ENCODE measurements around the gene CD4.

The CD4 gene

DNA sequence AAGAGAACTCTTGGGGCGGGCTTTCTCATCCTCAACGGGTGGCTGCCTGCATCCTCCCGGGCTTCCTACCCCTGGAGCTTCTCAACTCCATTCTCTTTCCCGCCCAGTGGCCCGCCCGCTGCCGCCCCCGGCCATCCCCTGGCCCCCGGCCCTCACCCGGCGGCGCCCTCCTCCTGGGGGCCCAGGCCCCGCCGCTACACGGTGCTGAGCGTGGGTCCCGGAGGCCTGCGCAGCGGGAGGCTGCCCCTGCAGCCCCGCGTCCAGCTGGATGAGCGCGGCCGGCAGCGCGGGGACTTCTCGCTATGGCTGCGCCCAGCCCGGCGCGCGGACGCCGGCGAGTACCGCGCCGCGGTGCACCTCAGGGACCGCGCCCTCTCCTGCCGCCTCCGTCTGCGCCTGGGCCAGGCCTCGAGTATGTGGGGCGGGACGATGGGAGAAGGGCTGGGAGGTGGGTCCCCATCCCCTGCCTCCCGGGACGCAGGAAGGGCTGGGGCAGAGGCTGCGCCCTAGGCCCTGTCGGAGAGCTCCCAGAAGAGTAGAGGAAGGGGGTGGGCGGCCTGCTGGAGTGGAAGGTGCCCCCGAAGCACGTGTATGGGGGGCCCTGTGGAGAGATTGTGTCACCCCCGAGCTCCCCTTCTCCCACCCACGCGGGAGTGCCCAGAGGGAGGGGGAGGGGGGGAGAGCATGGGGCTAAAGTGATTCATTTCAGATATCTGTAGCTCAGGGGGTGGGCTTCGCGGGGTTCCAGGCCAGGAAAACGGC lies 15.6 kb upstream of the CD4 start:
- Histone ChIP-seq H3K36me3 (ENCODE audit: low read length) (no peaks in the 10 kb centered on the region), H2AFZ (ENCODE audit: low read depth, low read length, severe bottlenecking) (no peak overlapping the region), H3K27ac (ENCODE audit: low read depth, low read length) (no peak overlapping the region), H4K20me1 (ENCODE audit: low read depth, low read length) (no peaks in the 10 kb centered on the region), H3K27me3 (ENCODE audit: low read length) (no peaks in the 10 kb centered on the region), H3K4me3 (ENCODE audit: insufficient read depth, low read length, poor library complexity, severe bottlenecking) (no peak overlapping the region), H3K9me2 (replicated peaks; ENCODE audit: insufficient read depth, low read length) (no peaks in the 10 kb centered on the region), H3K9me3 (ENCODE audit: insufficient read depth, low read length) (no peaks in the 10 kb centered on the region), H3K4me2 (ENCODE audit: low read depth, low read length, poor library complexity, severe bottlenecking) (no peak overlapping the region), H3K79me2 (ENCODE audit: insufficient read depth, low read length) (no peaks in the 10 kb centered on the region), H3F3A (ENCODE audit: insufficient read depth) (no peaks in the 10 kb centered on the region), H3K9ac (ENCODE audit: low read length) (no peak overlapping the region)
- no peak for TF ChIP-seq EZH2phosphoT487 (conservative IDR thresholded peaks at IDR 0.05; ENCODE audit: low read length)
- TF ChIP-seq, protein P1, sequence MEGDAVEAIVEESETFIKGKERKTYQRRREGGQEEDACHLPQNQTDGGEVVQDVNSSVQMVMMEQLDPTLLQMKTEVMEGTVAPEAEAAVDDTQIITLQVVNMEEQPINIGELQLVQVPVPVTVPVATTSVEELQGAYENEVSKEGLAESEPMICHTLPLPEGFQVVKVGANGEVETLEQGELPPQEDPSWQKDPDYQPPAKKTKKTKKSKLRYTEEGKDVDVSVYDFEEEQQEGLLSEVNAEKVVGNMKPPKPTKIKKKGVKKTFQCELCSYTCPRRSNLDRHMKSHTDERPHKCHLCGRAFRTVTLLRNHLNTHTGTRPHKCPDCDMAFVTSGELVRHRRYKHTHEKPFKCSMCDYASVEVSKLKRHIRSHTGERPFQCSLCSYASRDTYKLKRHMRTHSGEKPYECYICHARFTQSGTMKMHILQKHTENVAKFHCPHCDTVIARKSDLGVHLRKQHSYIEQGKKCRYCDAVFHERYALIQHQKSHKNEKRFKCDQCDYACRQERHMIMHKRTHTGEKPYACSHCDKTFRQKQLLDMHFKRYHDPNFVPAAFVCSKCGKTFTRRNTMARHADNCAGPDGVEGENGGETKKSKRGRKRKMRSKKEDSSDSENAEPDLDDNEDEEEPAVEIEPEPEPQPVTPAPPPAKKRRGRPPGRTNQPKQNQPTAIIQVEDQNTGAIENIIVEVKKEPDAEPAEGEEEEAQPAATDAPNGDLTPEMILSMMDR (IDR thresholded peaks at IDR 0.05; ENCODE audit: insufficient read depth, low read length, poor library complexity, severe bottlenecking): no peak

DNA sequence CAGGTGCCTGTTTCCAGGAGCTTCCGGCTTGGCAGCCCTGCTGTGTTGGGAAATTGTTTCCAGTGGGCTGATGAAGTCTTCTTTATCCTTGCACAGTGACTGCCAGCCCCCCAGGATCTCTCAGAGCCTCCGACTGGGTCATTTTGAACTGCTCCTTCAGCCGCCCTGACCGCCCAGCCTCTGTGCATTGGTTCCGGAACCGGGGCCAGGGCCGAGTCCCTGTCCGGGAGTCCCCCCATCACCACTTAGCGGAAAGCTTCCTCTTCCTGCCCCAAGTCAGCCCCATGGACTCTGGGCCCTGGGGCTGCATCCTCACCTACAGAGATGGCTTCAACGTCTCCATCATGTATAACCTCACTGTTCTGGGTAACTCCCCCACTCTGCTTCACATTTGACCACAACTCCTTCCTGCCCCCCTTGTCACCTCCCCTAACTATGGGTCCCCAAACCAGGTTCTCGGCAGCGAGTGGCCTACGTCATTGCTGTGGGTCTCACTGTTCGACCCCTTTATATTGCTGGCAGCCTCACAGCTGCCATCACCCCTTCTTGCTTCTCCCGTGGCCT lies 14.7 kb upstream of the CD4 start:
- no peak overlapping the region for H3K9ac ChIP-seq (ENCODE audit: low read length)
- H3K79me2 ChIP-seq (ENCODE audit: insufficient read depth, low read length): no peaks in the 10 kb centered on the region
- no peaks in the 10 kb centered on the region for H3K36me3 ChIP-seq (ENCODE audit: low read length)
- H3K27me3 ChIP-seq (ENCODE audit: low read length): no peaks in the 10 kb centered on the region
- TF ChIP-seq, protein P1 (IDR thresholded peaks at IDR 0.05; ENCODE audit: insufficient read depth, low read length, poor library complexity, severe bottlenecking): no peak
- no peak for TF ChIP-seq EZH2phosphoT487 (conservative IDR thresholded peaks at IDR 0.05; ENCODE audit: low read length)
- no peak overlapping the region for H3K4me3 ChIP-seq (ENCODE audit: insufficient read depth, low read length, poor library complexity, severe bottlenecking)
- H3F3A ChIP-seq (ENCODE audit: insufficient read depth): no peaks in the 10 kb centered on the region
- no peaks in the 10 kb centered on the region for H4K20me1 ChIP-seq (ENCODE audit: low read depth, low read length)
- no peaks in the 10 kb centered on the region for H3K9me2 ChIP-seq (replicated peaks; ENCODE audit: insufficient read depth, low read length)
- H3K4me2 ChIP-seq (ENCODE audit: low read depth, low read length, poor library complexity, severe bottlenecking): no peak overlapping the region
- H2AFZ ChIP-seq (ENCODE audit: low read depth, low read length, severe bottlenecking): no peak overlapping the region
- H3K9me3 ChIP-seq (ENCODE audit: insufficient read depth, low read length): no peaks in the 10 kb centered on the region
- H3K27ac ChIP-seq (ENCODE audit: low read depth, low read length): no peak overlapping the region

DNA sequence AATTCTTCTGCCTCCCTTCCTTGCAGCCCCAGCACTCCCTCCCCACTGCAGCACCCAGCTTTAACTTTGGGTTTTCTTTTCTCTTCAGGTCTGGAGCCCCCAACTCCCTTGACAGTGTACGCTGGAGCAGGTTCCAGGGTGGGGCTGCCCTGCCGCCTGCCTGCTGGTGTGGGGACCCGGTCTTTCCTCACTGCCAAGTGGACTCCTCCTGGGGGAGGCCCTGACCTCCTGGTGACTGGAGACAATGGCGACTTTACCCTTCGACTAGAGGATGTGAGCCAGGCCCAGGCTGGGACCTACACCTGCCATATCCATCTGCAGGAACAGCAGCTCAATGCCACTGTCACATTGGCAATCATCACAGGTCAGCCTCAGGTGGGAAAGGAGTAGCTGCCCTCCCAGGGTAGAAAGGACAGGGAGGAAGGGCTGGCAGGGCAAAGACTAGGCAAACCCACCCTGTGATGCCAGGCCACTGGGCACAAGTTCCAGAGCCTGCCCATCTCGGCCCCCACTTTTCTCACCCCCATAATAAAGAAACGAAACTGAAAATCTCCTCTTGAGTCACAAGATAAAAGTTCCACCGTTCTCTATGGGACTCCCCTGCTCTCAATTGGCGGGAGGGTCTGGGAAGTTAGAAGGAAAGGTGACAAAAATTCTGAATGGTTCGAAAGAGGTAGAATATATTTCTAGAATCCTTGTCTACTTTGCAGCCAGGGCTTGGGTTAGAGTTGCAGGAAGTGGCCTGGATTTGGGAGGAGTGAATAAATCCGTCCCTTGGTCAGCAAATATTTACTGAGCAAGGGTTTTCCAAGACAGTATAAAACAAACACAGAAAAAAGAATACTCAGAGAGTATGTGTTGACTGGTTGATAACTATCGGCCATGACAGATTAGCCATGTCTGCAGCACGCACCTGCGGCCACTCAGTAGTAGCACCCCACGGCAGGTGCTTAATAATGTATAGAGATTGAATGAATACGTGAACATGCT lies 13.8 kb upstream of the CD4 start:
- Histone ChIP-seq H3K36me3 (ENCODE audit: low read length) (no peaks in the 10 kb centered on the region), H3K79me2 (ENCODE audit: insufficient read depth, low read length) (no peaks in the 10 kb centered on the region), H3K9me2 (replicated peaks; ENCODE audit: insufficient read depth, low read length) (no peaks in the 10 kb centered on the region), H3K4me2 (ENCODE audit: low read depth, low read length, poor library complexity, severe bottlenecking) (no peak overlapping the region), H3F3A (ENCODE audit: insufficient read depth) (no peaks in the 10 kb centered on the region), H3K4me3 (ENCODE audit: insufficient read depth, low read length, poor library complexity, severe bottlenecking) (no peak overlapping the region), H2AFZ (ENCODE audit: low read depth, low read length, severe bottlenecking) (no peak overlapping the region), H3K27ac (ENCODE audit: low read depth, low read length) (no peak overlapping the region), H3K9ac (ENCODE audit: low read length) (no peak overlapping the region), H3K9me3 (ENCODE audit: insufficient read depth, low read length) (no peaks in the 10 kb centered on the region), H3K27me3 (ENCODE audit: low read length) (no peaks in the 10 kb centered on the region), H4K20me1 (ENCODE audit: low read depth, low read length) (no peaks in the 10 kb centered on the region)
- TF ChIP-seq, protein P1 (IDR thresholded peaks at IDR 0.05; ENCODE audit: insufficient read depth, low read length, poor library complexity, severe bottlenecking): no peak
- no peak for TF ChIP-seq EZH2phosphoT487 (conservative IDR thresholded peaks at IDR 0.05; ENCODE audit: low read length)
